ENCODE results near the gene GATAD2A. TPM values are rescaled to one million over a fixed set of nuclear protein-coding genes. Genes with fewer than 3 reads are reported as not detected.

Gene GATAD2A
- total and polyA plus RNA-seq, 9 of the 15 experiments (the other 6 are each of a cell fraction or from before 2014, with no cell fraction given): 2.4 to 226 (median 44.2) TPM

DNA sequence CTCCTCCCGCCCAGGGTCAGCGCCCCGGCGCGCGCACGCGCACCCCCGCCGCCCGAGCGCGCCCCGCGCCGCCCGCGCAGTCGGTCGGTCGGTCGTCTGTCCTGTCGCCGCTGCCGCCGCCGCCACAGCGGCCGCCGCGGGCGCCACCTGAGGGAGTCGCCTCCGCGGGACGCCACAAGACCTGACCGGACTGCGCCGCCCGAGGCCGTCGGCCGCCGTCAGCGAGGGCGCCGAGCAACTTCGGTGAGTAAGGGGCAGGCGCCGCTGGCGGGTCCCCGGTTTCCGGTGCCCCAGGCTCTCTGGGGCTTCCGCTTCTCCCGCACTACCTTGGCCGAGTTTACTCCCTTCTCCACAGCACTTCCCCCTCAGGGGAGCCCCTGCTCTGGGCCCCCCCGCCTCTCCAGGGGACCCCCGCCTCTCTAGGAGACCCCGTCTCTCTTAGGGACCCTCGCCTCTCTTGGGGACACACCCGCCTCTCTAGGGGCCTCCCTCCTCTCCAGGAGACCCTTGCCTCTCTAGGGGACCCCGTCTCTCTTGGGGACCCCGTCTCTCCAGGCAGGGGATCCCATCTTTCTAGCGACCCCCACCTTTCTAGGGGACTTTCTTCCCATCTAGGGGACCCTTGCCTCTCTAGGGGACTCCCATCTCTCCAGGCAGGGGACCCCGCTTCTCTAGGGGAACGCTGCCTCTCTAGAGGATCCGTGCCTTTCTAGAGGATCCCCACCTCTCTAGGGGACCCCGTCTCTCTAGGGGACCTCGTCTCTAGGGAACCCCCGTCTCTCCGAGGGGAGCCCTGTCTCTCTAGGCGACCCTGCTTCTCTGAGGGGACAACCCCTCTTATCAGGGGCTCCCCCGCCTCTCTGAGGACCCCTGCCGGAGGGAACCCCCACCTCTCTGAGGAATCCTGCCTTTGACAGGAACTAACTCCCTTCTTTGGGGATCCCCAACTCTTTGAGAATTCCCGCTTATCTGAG is 19.3 kb upstream of the GATAD2A start (continued):
- TF ChIP-seq RBM17 (IDR thresholded peaks at IDR 0.05; ENCODE audit: borderline replicate concordance, low read depth, low read length) (no peak), ETV5 (CRISPR knock-in tag; IDR thresholded peaks at IDR 0.05; ENCODE audit: low read depth) (no peak), FOXK1 (CRISPR knock-in tag; IDR thresholded peaks at IDR 0.05; ENCODE audit: borderline replicate concordance) (no peak), ZNF165 (CRISPR knock-in tag; IDR thresholded peaks at IDR 0.05; ENCODE audit: borderline replicate concordance) (no peak), ZNF778 (CRISPR knock-in tag; IDR thresholded peaks at IDR 0.05) (no peak), FOSL1 (tag; conservative IDR thresholded peaks at IDR 0.05) (no peak), ZBED1 (IDR thresholded peaks at IDR 0.05) (no peak), FIP1L1 (IDR thresholded peaks at IDR 0.05; ENCODE audit: low read depth, low read length, poor library complexity, severe bottlenecking) (no peak), SIX5 (IDR thresholded peaks at IDR 0.05; ENCODE audit: borderline replicate concordance in 1 of 2, insufficient read depth in 1 of 2, low read depth in 1 of 2, low read length in 2 of 2) (no peak), YY1 (IDR thresholded peaks at IDR 0.05; ENCODE audit: borderline replicate concordance in 1 of 3, control insufficient read depth in 1 of 3, extremely low read depth in 1 of 3, insufficient read depth in 3 of 3, insufficient read length in 1 of 3, insufficient replicate concordance in 2 of 3, low read depth in 1 of 3, low read length in 2 of 3) (peak in 2 of 3 experiments; percentile 38 to 42), CTBP1 (IDR thresholded peaks at IDR 0.05; ENCODE audit: borderline replicate concordance) (peak; percentile 79; the same call in 1 of the 2 replicates)
- TF ChIP-seq, protein P1, sequence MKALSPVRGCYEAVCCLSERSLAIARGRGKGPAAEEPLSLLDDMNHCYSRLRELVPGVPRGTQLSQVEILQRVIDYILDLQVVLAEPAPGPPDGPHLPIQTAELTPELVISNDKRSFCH (CRISPR knock-in tag; IDR thresholded peaks at IDR 0.05): no peak
- TF ChIP-seq, protein P1 (tag; IDR thresholded peaks at IDR 0.05): no peak
- TF ChIP-seq, protein P2, sequence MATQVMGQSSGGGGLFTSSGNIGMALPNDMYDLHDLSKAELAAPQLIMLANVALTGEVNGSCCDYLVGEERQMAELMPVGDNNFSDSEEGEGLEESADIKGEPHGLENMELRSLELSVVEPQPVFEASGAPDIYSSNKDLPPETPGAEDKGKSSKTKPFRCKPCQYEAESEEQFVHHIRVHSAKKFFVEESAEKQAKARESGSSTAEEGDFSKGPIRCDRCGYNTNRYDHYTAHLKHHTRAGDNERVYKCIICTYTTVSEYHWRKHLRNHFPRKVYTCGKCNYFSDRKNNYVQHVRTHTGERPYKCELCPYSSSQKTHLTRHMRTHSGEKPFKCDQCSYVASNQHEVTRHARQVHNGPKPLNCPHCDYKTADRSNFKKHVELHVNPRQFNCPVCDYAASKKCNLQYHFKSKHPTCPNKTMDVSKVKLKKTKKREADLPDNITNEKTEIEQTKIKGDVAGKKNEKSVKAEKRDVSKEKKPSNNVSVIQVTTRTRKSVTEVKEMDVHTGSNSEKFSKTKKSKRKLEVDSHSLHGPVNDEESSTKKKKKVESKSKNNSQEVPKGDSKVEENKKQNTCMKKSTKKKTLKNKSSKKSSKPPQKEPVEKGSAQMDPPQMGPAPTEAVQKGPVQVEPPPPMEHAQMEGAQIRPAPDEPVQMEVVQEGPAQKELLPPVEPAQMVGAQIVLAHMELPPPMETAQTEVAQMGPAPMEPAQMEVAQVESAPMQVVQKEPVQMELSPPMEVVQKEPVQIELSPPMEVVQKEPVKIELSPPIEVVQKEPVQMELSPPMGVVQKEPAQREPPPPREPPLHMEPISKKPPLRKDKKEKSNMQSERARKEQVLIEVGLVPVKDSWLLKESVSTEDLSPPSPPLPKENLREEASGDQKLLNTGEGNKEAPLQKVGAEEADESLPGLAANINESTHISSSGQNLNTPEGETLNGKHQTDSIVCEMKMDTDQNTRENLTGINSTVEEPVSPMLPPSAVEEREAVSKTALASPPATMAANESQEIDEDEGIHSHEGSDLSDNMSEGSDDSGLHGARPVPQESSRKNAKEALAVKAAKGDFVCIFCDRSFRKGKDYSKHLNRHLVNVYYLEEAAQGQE (IDR thresholded peaks at IDR 0.05; ENCODE audit: borderline replicate concordance): peak; percentile 95
- TF ChIP-seq, protein P2 (CRISPR knock-in tag; IDR thresholded peaks at IDR 0.05; ENCODE audit: low read depth): 0 out of 2 replicates have a peak, but pooled peaks have one; percentile 41
- TF ChIP-seq, protein P3, sequence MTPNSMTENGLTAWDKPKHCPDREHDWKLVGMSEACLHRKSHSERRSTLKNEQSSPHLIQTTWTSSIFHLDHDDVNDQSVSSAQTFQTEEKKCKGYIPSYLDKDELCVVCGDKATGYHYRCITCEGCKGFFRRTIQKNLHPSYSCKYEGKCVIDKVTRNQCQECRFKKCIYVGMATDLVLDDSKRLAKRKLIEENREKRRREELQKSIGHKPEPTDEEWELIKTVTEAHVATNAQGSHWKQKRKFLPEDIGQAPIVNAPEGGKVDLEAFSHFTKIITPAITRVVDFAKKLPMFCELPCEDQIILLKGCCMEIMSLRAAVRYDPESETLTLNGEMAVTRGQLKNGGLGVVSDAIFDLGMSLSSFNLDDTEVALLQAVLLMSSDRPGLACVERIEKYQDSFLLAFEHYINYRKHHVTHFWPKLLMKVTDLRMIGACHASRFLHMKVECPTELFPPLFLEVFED (CRISPR knock-in tag; conservative IDR thresholded peaks at IDR 0.05): no peak
